Measurements from ENCODE around the gene TTC27. TPM values are rescaled to one million over a fixed set of nuclear protein-coding genes. Genes with fewer than 3 reads are reported as not detected.

TTC27 gene
- total RNA-seq, 2 experiments from 2014 or later, result 25.3 to 27.7 TPM

DNA sequence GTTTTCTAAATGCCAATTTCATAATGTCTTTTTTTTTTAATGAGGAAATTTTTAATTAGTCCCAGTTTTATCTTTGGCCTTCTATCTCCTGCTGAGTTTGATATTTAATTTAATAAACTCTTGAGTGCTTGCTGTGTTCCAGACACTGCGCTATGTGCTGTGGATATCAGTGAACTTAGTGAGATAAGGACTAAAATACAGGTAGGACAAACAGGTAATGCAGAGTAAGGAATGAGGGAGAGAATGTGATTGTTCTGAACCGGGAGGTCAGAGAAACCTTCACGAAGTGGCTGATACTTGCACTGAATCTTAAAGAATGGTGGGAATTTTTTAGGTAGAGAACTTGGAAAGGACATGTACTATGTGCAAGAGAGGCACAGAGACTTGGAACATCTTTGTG lies 28.2 kb downstream of the TTC27 start:
- Histone ChIP-seq H3K79me2 (ENCODE audit: insufficient read depth, low read depth, low read length) (no peaks in the 10 kb centered on the region), H3K4me2 (ENCODE audit: low read length) (no peak overlapping the region), H4K20me1 (ENCODE audit: insufficient read depth, low read length) (no peaks in the 10 kb centered on the region), H3K4me3 (ENCODE audit: low read depth, low read length, poor library complexity, severe bottlenecking) (no peak overlapping the region), H2AFZ (ENCODE audit: low read length) (no peak overlapping the region), H3K36me3 (ENCODE audit: insufficient read depth, low read length) (peaks cover 58% of the 10 kb centered on the region), H3K4me1 (ENCODE audit: insufficient read depth, low read length, poor library complexity, severe bottlenecking) (no peaks in the 10 kb centered on the region), H3K27ac (ENCODE audit: low read depth, low read length, poor library complexity, severe bottlenecking) (no peak overlapping the region), H3K9me3 (ENCODE audit: low read length) (no peaks in the 10 kb centered on the region), H3K9me2 (ENCODE audit: insufficient read depth, low read length) (no peaks in the 10 kb centered on the region)
- TF ChIP-seq EZH2phosphoT487 (IDR thresholded peaks at IDR 0.05; ENCODE audit: borderline replicate concordance, low read depth, low read length) (no peak), CTCF (conservative IDR thresholded peaks at IDR 0.05; ENCODE audit: low read length) (no peak)
- POLR2A ChIA-PET, result interaction anchor here (0.5 to 1.2 kb wide), 6 partner anchors 9 to 320 kb away, joined by 3 to 7 read pairs (median 4); no protein-coding TSS in a partner anchor
- intact Hi-C loops (cut with micrococcal nuclease; ENCODE audit: unreplicated experiment), result no loop called here
- BruUV-seq (replicated peaks), result no TSS peak
- no peak for DNase-seq (ENCODE audit: low spot score)
- CTCF ChIA-PET (ENCODE audit: unreplicated experiment), result no interaction called here

DNA sequence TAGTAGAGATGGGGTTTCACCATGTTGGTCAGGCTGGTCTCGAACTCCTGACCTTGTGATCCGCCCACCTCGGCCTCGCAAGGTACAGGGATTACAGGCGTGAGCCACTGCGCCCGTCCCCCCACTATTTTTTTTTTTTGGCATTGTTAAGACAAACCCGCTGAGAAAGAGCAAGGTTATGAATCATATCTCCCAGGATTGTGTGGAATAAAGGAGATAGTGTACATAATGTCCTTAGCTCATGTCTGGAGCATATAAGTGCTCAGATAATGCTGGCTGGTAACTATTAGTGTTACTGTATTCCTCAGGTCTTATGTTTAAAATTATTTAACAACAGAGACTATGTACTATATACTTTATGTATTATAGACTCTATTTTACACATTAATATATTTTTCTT lies 36.0 kb downstream of the TTC27 start:
- DNase-seq (ENCODE audit: low spot score), result no peak
- no peak for TF ChIP-seq CTCF (conservative IDR thresholded peaks at IDR 0.05; ENCODE audit: low read length)
- TF ChIP-seq EZH2phosphoT487 (IDR thresholded peaks at IDR 0.05; ENCODE audit: borderline replicate concordance, low read depth, low read length), result no peak
- intact Hi-C loops (cut with micrococcal nuclease; ENCODE audit: unreplicated experiment), result no loop called here
- H3K36me3 ChIP-seq (ENCODE audit: insufficient read depth, low read length), result peaks cover 50% of the 10 kb centered on the region
- ChIA-PET CTCF (ENCODE audit: unreplicated experiment) (no interaction called here), POLR2A (interaction anchor here (0.6 to 0.9 kb wide), 2 partner anchors 57 to 116 kb away, joined by 3 read pairs; no protein-coding TSS in a partner anchor)
- H3K9me3 ChIP-seq (ENCODE audit: low read length), result no peaks in the 10 kb centered on the region
- H3K27ac ChIP-seq (ENCODE audit: low read depth, low read length, poor library complexity, severe bottlenecking), result no peak overlapping the region
- no peaks in the 10 kb centered on the region for H3K9me2 ChIP-seq (ENCODE audit: insufficient read depth, low read length)
- BruUV-seq (replicated peaks), result no TSS peak
- no peak overlapping the region for H3K4me3 ChIP-seq (ENCODE audit: low read depth, low read length, poor library complexity, severe bottlenecking)
- no peaks in the 10 kb centered on the region for H3K4me1 ChIP-seq (ENCODE audit: insufficient read depth, low read length, poor library complexity, severe bottlenecking)
- no peak overlapping the region for H2AFZ ChIP-seq (ENCODE audit: low read length)
- H3K79me2 ChIP-seq (ENCODE audit: insufficient read depth, low read depth, low read length), result no peaks in the 10 kb centered on the region
- no peaks in the 10 kb centered on the region for H4K20me1 ChIP-seq (ENCODE audit: insufficient read depth, low read length)
- no peak overlapping the region for H3K4me2 ChIP-seq (ENCODE audit: low read length)

- Histone ChIP-seq H3K4me2 (ENCODE audit: low read length) (no peak overlapping the region), H3K27ac (ENCODE audit: low read depth, low read length, poor library complexity, severe bottlenecking) (no peak overlapping the region), H3K36me3 (ENCODE audit: insufficient read depth, low read length) (peaks cover 54% of the 10 kb centered on the region), H4K20me1 (ENCODE audit: insufficient read depth, low read length) (no peaks in the 10 kb centered on the region), H3K9me3 (ENCODE audit: low read length) (no peaks in the 10 kb centered on the region), H3K9me2 (ENCODE audit: insufficient read depth, low read length) (no peaks in the 10 kb centered on the region), H3K4me1 (ENCODE audit: insufficient read depth, low read length, poor library complexity, severe bottlenecking) (no peaks in the 10 kb centered on the region), H2AFZ (ENCODE audit: low read length) (no peak overlapping the region), H3K79me2 (ENCODE audit: insufficient read depth, low read depth, low read length) (no peaks in the 10 kb centered on the region), H3K4me3 (ENCODE audit: low read depth, low read length, poor library complexity, severe bottlenecking) (no peak overlapping the region)
- intact Hi-C loops (cut with micrococcal nuclease; ENCODE audit: unreplicated experiment), result no loop called here
- TF ChIP-seq CTCF (conservative IDR thresholded peaks at IDR 0.05; ENCODE audit: low read length) (no peak), EZH2phosphoT487 (IDR thresholded peaks at IDR 0.05; ENCODE audit: borderline replicate concordance, low read depth, low read length) (no peak)
- no TSS peak for BruUV-seq (replicated peaks)
- ChIA-PET POLR2A (interaction anchor here (0.6 to 0.7 kb wide), 3 partner anchors 85 to 984 kb away, joined by 3 to 4 read pairs (median 3); no protein-coding TSS in a partner anchor), CTCF (ENCODE audit: unreplicated experiment) (no interaction called here)
- DNase-seq (ENCODE audit: low spot score), result no peak
These were observed 38.9 kb downstream of the TTC27 start for GRCh38 chr2:32666704-32667103.

Data from OCI-LY7 (cell line).